Measurements from ENCODE around the gene CPLX1. TPM values are rescaled to one million over a fixed set of nuclear protein-coding genes. Genes with fewer than 3 reads are reported as not detected.
"Not testable (repeated sequence)": the region's sequence is repeated elsewhere in the genome, so short reads cannot be mapped to it uniquely, and the experiment has no call there.

Gene CPLX1
- total RNA-seq, 1 experiment from 2014 or later: 2.7 TPM

- CTCF ChIA-PET: interaction anchor here (1.3 kb wide), 1 partner anchor 27 kb away, joined by 4 read pairs; no protein-coding TSS in a partner anchor
- DNase-seq (ENCODE audit: unreplicated experiment): no peak
- intact Hi-C loops (cut with micrococcal nuclease): no loop called here
- no peaks in the 10 kb centered on the region for H3K9me3 Mint-ChIP-seq (ENCODE audit: unreplicated experiment)
- no peaks in the 10 kb centered on the region for H3K4me1 Mint-ChIP-seq (ENCODE audit: insufficient read depth, unreplicated experiment)
- no peak overlapping the region for H3K4me3 Mint-ChIP-seq (ENCODE audit: unreplicated experiment)
- no TSS peak for BruUV-seq (replicated peaks)
- H3K27ac Mint-ChIP-seq (ENCODE audit: low read depth, unreplicated experiment): no peak overlapping the region
- POLR2A ChIA-PET: no interaction called here
- TF ChIP-seq CTCF (IDR thresholded peaks at IDR 0.05; ENCODE audit: unreplicated experiment): no peak
- no peaks in the 10 kb centered on the region for H3K36me3 Mint-ChIP-seq (ENCODE audit: insufficient read depth, unreplicated experiment)
- H3K27me3 Mint-ChIP-seq (ENCODE audit: insufficient read depth, unreplicated experiment): peaks cover 9% of the 10 kb centered on the region
Observed at GRCh38 chr4:808860-809570, 16.9 kb downstream of the CPLX1 start.

GRCh38 chr4:807792-808191, 18.1 kb downstream of the CPLX1 start:
- no peaks in the 10 kb centered on the region for H3K27me3 Mint-ChIP-seq (ENCODE audit: insufficient read depth, unreplicated experiment)
- BruUV-seq (replicated peaks): no TSS peak
- no peak overlapping the region for H3K27ac Mint-ChIP-seq (ENCODE audit: low read depth, unreplicated experiment)
- H3K36me3 Mint-ChIP-seq (ENCODE audit: insufficient read depth, unreplicated experiment): no peaks in the 10 kb centered on the region
- H3K4me3 Mint-ChIP-seq (ENCODE audit: unreplicated experiment): no peak overlapping the region
- intact Hi-C loops (cut with micrococcal nuclease): no loop called here
- POLR2A ChIA-PET: no interaction called here
- no peaks in the 10 kb centered on the region for H3K4me1 Mint-ChIP-seq (ENCODE audit: insufficient read depth, unreplicated experiment)
- H3K9me3 Mint-ChIP-seq (ENCODE audit: unreplicated experiment): no peaks in the 10 kb centered on the region
- DNase-seq (ENCODE audit: unreplicated experiment): no peak
- CTCF ChIA-PET: interaction anchor here (1.0 to 1.3 kb wide), 2 partner anchors 10 to 26 kb away, joined by 4 to 5 read pairs; no protein-coding TSS in a partner anchor
- TF ChIP-seq CTCF (IDR thresholded peaks at IDR 0.05; ENCODE audit: unreplicated experiment): no peak

GRCh38 chr4:806979-807378, 18.9 kb downstream of the CPLX1 start:
- intact Hi-C loops (cut with micrococcal nuclease); H3K9me3 Mint-ChIP-seq (ENCODE audit: unreplicated experiment); H3K27ac Mint-ChIP-seq (ENCODE audit: low read depth, unreplicated experiment); H3K27me3 Mint-ChIP-seq (ENCODE audit: insufficient read depth, unreplicated experiment); BruUV-seq (replicated peaks); POLR2A ChIA-PET; H3K4me3 Mint-ChIP-seq (ENCODE audit: unreplicated experiment); DNase-seq (ENCODE audit: unreplicated experiment); CTCF ChIA-PET; H3K4me1 Mint-ChIP-seq (ENCODE audit: insufficient read depth, unreplicated experiment); H3K36me3 Mint-ChIP-seq (ENCODE audit: insufficient read depth, unreplicated experiment): not testable (repeated sequence)

- no peak for TF ChIP-seq CTCF (IDR thresholded peaks at IDR 0.05; ENCODE audit: unreplicated experiment)
- Mint-ChIP-seq H3K27me3 (ENCODE audit: insufficient read depth, unreplicated experiment) (no peaks in the 10 kb centered on the region), H3K27ac (ENCODE audit: low read depth, unreplicated experiment) (no peak overlapping the region), H3K36me3 (ENCODE audit: insufficient read depth, unreplicated experiment) (no peaks in the 10 kb centered on the region), H3K4me3 (ENCODE audit: unreplicated experiment) (no peak overlapping the region), H3K4me1 (ENCODE audit: insufficient read depth, unreplicated experiment) (no peaks in the 10 kb centered on the region), H3K9me3 (ENCODE audit: unreplicated experiment) (no peaks in the 10 kb centered on the region)
- BruUV-seq (replicated peaks): no TSS peak
- CTCF ChIA-PET: no interaction called here
- intact Hi-C loops (cut with micrococcal nuclease): no loop called here
- POLR2A ChIA-PET: no interaction called here
- DNase-seq (ENCODE audit: unreplicated experiment): no peak
Observed at GRCh38 chr4:804804-805203, 21.1 kb downstream of the CPLX1 start.

All from MCF 10A (cell line).